Occipital lobe (tissue), 2 donors: Measurements from ENCODE around the gene RTF2. TPM values are rescaled to one million over a fixed set of nuclear protein-coding genes. Genes with fewer than 3 reads are reported as not detected.
"Not testable (repeated sequence)": the region's sequence is repeated elsewhere in the genome, so short reads cannot be mapped to it uniquely, and the experiment has no call there.

ENCODE experiments used
- DNase-seq: peaks from one replicate; lab custom pipeline; 2025; lab: John Stamatoyannopoulos, UW
- total RNA-seq: library from RNA; depleted of rRNA; stranded (reverse); fragments of >200 nt; gene quantifications from one replicate; pipeline ENCODE4 v1.2.3, GENCODE V29; 2014

Gene RTF2
- total RNA-seq, 1 donor from 2014 or later = 51.3 TPM

GRCh38 chr20:56488566-56488965, 20.1 kb downstream of the RTF2 start:
- DNase-seq = no peak

GRCh38 chr20:56501116-56501515, 32.7 kb downstream of the RTF2 start:
- no peak for DNase-seq

DNA sequence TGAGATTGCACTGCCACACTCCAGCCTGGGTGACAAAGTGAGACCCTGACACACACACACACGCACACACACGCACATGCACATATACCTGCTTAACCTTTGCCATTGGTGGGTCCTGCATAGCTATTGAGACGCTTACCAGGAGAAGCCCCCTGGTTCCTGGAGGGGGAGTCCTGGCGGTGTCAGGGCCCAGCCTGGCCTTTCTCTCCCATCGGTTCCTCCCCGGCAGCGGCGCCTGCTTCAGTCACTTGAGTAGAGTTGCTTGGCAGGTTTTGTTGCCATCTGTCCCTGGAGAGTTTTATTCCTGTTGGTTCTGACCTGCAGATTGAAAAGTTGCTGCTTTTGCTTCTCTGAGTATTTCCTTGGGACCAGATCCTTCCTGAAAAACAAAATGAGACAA, 35.5 kb downstream of the RTF2 start:
- no peak for DNase-seq

- no peak for DNase-seq
These were observed 36.1 kb downstream of the RTF2 start for GRCh38 chr20:56504373-56505005.

- no peak for DNase-seq
These were observed 37.7 kb downstream of the RTF2 start for GRCh38 chr20:56506103-56506502.

GRCh38 chr20:56511926-56512325, 43.5 kb downstream of the RTF2 start:
- DNase-seq = no peak

GRCh38 chr20:56513161-56514150, 45.0 kb downstream of the RTF2 start:
- DNase-seq = no peak

- DNase-seq = no peak
These were observed 48.2 kb downstream of the RTF2 start for GRCh38 chr20:56516631-56517030.

DNA sequence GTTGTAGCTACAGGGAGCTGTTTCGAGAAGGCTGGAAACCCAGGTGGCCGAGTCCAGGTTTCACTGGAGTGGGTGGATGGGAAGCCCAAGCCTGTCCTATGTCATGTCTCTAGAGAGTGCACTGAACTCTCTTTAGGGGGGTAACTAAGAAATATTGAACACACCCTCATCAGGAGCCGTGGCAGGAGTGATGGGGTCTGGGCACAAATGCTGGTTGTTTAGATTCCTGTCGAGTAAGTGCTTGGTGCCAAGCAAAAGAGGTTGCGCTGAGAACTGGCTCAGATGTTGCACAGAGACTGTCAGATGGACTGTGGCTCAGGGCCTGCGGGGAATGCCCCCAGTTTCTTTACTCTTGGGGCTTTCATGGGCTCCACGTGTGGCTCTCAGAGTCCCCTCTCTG, 48.8 kb downstream of the RTF2 start:
- DNase-seq = no peak

DNA sequence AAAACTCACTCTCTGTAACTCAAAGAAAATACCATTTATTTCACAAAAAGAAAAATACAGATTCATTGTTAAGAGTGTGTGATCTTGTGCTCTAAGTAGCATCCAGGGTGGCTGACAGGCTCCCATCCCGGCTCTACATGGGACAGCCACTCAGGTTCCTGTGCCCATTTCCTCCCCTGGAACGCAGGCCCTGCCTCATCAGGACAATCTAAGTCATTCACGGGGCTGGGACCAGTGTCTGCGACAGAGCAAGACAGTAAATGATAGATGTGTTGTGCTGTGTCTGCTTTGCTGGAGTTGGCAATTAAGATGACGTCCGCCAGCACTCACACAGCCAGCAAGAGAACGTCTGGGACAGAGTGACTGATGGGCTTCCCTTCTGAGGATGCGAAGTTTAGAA, 49.2 kb downstream of the RTF2 start:
- DNase-seq = no peak

DNA sequence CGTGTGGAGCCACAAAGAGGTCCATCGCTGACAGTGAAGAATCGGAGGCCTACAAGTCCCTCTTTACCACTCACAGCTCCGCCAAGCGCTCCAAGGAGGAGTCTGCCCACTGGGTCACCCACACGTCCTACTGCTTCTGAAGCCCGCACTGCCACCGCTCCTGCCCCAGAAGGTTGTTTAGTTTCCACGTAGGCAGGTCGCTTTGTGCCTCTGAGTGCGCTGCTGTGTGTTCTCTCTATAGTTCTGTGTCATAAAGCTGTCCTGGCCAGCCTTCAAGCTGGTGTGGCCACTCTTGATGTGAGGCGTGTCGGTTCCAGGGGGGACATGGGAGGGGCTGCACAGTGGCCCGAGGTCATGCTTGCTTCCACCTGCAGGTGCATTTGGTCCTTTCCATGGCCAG, 49.7 kb downstream of the RTF2 start:
- no peak for DNase-seq

DNA sequence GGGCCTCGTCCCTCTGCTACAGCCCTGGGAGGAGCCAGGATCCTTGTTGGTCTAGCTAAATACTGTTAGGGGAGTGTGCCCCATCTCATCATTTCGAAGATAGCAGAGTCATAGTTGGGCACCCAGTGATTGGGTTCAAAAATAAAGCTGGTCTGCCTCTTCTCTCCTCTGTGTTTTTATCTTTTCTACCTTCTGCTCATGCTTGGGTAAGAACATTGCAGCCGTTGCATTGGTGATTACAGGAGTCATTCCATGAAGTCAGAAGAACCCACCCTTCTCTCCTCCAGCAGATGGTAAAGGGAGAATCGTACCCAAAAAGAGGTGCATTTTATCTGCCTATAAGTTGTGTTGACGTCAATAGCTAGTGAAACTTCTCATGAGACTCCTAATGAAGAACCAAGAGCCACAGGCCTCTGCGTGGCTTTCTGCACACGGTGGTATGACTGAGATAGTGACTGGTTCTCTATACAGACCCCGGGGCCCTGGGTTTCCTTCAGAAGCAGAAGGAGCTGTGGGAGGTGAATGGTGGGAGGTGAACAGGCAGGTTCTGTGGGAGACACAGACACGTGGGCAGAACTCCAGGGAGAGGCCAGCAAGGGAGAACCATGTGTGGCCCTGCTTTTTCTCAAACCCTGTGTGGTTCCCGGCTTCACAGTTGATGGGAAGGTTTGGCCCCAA, 50.4 kb downstream of the RTF2 start:
- no peak for DNase-seq

DNA sequence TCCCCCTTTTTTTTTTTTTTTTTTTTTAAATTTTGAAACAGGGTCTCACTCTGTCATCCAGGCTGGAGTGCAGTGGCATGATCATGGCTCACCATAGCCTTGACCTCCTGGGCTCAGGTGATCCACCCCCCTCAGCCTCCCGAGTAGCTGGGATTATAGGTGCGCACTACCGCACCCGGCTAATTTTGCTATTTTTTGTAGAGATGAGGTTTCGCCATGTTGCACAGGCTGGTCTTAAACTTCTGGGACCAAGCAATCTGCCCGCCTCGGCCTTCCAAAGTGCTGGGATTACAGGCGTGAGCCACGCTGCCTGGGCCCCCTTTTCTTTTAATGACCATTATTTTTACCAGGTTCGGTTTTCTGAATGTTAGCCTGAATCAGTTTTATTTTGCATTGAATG, 51.1 kb downstream of the RTF2 start:
- DNase-seq = no peak

DNA sequence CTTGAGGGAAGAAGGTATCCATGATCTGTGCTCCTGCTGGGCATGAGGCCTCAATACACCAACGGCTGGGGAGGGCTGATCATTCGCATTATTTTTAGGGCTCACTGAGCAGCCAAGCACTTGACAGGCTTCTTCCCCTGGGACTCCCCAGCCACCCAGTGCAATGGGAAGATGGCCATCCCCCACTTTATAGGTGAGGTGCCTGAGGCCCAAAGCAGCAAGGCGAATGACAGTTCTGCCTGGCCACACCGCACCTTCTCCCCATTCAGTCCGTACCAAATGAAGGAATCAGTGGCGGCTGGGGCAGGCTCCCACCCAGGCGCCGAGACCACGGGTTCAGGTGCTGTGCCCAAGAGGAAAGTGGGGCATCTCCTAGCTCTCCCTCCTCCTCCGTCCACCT, 51.8 kb downstream of the RTF2 start:
- DNase-seq = no peak

- DNase-seq = not testable (repeated sequence)
These were observed 52.4 kb downstream of the RTF2 start for GRCh38 chr20:56520746-56521354.

DNA sequence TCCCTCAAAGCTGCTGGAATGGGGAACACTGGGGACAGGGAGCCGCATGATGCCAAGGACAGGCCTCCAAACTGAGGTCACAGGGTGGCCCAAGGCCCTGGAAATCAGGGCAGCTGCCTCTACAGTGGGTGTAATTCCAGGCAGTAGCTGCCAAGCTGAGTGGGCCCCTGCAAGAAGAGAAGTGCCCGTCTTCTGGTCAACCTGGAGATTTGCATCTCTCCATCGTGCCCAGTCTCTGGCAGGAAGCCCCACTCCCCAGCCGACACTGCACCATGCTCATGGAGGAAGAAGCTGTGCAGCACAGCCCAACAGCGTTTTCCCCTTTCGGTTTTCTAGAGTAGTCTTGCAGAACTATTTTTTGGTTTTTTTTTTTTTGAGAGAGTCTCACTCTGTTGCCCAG, 53.9 kb downstream of the RTF2 start:
- DNase-seq = no peak

DNA sequence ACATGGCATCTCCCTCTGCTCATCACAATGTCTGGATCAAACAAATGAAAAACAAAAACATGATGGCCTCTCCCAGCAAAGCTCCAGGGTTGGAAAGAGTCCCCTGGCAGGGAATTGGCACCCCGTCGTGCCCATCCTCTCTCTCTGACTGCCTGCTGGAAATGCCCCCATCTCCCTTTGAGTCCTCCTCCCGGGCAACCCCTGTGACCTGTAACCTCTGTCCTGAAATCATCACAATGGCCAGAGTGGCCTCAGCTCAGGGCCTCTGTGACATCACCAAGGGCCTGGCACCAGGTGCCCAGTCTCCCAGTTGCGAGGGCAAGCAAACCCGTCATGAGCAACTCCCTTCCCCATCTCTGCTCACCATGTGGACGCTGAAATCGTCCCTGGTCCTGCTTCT, 56.0 kb downstream of the RTF2 start, which contains the start of gene FAM209A:
FAM209A (plus strand) TSS at position 301 of the 400 bp plus-strand sequence; CDS start at position 366, 65 bp downstream.
- DNase-seq = not testable (repeated sequence)

- DNase-seq = no peak
These were observed 59.1 kb downstream of the RTF2 start for GRCh38 chr20:56527521-56527920.

- DNase-seq = not testable (repeated sequence)
These were observed 64.5 kb downstream of the RTF2 start, which contains the start of gene FAM209B for GRCh38 chr20:56532946-56533345. TSS of gene FAM209B (plus strand) at chr20:56533246. CDS start at chr20:56533342, 96 bp downstream.

DNA sequence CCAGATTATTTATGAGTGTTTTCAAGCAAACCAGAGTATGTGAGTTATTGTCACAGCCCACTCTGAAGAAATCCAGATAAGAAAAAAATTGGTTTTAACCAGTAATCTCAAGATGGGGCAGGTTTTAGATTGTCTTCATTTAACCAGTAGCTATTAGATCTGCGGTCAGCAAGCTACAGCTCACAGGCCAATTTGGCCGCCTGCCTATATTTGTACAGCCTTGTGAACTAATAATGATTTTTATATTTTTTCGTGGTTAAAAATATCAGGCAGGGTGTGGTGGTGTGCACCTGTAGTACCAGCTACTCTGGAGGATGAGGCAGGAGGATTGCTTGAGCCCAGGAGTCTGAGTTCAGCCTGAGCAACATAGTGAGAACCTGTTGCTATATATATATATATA, 69.6 kb downstream of the RTF2 start:
- DNase-seq = no peak

- DNase-seq = no peak
These were observed 72.0 kb downstream of the RTF2 start for GRCh38 chr20:56540415-56540814.
